CD1c-positive myeloid dendritic cell (primary cell): ENCODE measurements around the gene ERC1.

ENCODE experiments used
- DNase-seq: peaks from one replicate; pipeline ENCODE4 v3.0.0-alpha.2; 2016; ENCODE audit errors: extremely low spot score

The ERC1 gene

DNA sequence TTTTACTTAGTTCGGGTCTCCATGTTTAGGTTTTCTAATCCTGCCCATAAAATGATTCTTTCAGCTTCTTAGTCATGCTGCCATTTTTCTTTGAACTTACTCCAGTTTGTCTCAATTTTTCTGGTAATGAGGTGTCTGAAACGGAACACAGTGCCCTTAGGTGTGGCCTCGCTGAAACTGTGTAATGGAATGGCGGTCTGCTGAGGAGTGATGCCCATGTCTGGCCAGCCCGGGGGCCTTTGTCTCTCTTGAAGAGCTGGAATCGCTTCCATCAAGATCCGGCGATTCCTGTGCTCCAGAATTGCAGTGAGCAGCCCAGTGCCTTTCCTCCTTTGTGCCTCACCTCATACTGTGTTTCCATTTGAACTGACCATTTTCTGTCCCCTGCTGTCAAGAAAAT, 490.9 kb downstream of the ERC1 start:
- no peak for DNase-seq

DNA sequence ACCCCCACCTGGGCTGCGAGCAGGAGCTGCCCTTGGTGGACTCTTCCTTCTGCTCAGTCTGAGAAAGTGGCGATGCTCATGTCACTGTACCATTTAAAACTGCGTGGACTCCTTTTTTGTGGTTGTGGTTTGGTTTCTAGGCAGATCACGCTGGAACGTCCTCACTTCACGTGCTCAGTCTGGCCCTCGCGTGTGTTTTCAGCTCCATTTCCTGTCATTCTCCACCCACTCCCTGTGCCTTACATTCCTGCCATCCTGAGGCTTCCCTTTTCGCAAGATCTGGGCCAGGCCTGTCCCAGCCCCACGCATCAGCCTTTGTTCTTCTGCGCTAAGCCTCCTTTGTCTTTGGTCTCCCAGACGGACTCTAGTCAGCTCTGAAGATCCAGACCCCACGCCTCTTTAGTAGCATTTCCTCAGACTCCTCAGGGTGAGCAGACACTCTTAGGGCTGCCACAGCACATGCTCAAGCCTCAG, 497.9 kb downstream of the ERC1 start:
- DNase-seq = peak; percentile 41

DNA sequence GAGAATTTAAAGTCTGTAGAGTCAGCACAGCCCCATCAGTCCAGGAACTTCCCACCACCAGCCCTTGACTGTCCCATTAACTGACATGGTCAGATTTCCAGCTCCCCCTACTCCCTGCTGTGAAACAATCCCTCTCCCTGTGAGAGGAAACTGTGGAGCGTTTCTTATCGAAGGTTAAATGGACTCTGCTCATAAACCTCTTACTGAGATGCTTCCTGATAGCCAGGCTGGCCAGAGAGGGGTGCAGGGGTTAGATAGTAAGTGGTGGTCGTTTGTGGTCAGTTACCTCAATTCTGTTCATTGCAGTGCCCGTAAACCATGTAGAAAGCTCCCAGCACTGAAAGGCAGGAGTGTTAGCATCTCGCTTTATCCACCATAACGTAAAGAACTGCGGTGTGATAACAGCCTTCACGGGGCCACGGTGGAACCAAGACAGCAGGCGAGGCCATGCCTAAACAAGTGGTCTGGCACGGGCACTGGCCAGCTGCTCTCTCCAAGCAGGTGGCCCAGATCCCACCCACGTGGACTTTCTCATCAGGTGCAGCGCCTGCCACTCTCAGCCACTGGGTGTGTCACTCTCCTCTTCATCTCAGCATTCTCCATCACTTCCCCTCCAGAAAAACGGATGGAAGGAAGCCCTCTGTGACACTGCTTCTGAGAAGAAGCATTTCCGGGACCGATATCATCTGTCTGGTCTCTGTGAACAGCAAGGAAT, 501.1 kb downstream of the ERC1 start:
- DNase-seq = no peak

DNA sequence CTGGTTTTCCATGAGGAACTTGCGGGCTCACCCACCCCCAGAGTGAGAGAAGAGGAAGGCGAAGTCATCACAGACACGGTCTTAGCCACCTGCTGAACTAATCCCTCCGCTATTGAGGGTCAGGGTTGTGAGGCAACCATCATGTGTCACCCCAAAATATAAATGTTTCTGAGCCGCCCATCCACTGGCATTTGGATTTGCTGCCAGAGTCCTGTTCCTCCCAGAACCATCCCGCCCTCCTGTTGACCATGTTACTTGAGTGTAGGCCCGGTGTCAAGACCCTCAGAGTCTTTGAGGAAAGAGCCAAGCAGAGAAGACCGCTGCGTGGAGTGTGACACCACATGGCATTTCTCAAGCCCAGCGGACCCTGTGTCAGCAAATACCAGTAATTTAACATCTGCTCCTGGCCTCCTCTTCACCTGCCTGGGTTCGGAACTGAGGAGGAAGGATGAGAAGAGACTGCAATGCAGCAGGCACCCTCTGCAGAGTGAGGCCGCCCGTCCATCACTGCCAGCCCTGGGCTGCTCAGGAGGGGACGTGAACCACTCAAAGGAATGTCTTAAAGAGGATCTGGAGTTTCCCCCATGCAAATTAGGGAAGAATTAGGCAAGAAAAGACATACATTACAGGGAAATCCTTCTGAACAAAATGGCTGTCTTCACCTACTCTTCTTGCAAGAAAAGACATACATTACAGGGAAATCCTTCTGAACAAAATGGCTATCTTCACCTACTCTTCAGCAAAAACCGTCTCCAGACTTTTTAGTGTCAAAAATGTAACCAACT, 502.9 kb downstream of the ERC1 start:
- DNase-seq = no peak

DNA sequence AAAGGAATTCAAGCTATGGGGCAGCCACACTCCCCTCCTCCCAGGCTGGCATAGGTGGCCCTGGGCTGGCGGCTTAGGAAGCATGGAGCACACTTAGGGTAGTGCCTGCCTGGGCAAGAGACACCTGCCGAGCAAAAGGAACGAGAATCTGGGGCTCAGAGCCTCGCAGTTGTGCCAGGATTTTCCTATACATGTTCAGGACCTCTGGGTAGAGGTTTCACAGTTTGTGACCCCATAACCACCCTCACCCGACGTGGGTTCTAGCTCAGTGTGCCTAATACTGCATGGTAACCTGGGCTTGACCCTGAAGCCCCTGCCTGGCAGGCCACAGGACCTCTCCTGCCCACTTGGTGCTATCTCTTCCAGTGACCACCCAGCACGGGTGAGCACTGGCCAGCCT, 503.8 kb downstream of the ERC1 start:
- DNase-seq = no peak

DNA sequence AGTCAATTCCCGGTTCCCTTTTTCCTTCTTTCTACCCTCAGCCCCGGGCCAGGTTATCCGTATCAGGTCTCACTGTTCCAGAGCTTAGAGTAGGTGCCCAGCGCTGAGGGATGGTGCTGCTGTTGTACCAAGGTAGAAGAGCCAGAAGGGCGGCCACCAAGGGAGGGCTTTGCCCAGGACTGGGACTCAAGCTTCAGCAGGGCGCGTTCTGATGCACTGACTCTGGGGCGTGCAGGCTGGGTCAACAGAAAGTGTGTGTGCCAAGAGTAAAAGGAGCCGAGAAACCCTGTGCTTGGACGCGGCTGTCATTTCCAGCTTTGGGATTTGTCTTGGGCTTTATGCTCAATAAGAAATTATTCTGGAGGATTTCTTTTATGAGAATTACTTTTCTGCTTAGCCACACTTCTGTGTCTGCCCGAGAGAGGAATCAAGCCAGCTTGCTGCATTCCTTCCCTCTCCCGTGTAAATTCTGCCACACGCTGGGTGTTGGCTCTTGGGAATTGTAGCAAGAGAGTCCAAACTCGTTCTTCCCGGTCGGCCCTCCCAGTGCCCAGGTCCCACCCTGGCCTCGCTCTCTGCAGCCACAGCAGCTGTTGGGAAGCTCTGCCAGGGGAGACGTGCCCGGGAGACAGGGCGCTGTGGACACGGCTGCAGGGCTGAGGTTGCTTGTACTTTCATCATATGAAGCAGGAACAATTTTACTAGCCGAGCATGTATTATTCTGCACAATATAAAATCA, 505.3 kb downstream of the ERC1 start:
- DNase-seq = no peak

DNA sequence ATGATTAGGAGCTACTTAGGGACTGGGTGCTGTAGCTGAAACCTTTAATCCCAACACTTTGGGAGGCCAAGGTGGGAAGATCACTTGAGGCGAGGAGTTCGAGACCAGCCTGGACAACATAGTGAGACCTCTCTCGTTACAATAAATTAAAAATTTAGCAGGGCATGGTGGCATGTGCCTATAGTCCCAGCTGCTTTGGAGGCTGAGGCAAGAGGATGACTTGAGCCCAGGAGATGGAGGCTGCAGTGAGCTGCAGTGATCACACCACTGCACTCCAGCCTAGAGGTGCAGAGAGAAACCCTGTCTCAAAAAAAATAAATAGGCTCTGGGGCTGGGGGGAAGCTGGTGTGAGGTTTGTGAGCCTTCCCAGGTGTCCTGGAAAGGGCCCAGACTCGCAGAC, 506.1 kb downstream of the ERC1 start:
- no peak for DNase-seq

DNA sequence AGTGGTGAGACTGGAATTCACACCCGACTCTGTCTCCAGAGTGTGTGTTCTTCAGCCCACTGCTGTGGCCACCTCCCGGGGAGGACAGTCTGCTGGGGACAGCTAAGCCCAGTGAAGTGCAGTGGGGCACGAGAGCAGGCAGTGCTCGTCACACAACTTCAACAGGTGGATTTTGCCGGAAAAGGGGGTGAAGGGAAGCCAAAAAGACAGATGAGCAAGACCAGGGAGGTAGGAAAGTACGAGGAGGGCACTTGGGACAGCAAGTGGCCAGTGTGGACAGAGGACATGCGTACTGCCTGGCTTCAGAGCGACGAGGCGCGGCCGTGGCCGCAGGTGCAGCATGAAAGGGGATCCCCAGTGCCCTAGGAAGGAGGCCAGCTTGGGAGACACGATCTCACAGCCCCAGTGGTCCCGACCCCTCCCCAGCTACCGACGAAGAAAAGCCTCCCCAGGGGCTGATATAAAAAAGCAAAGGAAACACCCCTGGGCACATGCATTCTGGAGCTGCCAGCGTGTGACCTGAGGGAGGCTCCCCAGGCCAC, 507.2 kb downstream of the ERC1 start:
- no peak for DNase-seq

DNA sequence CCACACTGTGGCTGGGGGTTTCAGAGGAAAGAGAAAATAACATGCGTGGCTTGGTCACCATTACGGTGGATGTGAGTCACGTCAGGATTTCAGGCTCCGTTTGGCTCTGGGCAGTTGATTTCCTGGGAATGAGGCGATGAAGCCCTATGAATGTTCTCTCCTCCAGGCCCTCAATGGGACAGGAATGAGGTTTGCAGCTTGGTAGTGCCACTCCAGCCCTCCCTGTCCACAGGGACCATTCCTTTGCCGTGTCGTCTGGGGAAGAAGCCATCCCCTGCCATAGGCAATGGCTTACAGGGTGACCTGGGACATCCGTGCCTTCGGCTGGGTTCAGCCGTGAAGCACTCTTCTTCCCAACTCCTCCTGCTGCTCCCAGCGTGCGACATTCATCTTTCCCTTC, 508.3 kb downstream of the ERC1 start:
- no peak for DNase-seq

DNA sequence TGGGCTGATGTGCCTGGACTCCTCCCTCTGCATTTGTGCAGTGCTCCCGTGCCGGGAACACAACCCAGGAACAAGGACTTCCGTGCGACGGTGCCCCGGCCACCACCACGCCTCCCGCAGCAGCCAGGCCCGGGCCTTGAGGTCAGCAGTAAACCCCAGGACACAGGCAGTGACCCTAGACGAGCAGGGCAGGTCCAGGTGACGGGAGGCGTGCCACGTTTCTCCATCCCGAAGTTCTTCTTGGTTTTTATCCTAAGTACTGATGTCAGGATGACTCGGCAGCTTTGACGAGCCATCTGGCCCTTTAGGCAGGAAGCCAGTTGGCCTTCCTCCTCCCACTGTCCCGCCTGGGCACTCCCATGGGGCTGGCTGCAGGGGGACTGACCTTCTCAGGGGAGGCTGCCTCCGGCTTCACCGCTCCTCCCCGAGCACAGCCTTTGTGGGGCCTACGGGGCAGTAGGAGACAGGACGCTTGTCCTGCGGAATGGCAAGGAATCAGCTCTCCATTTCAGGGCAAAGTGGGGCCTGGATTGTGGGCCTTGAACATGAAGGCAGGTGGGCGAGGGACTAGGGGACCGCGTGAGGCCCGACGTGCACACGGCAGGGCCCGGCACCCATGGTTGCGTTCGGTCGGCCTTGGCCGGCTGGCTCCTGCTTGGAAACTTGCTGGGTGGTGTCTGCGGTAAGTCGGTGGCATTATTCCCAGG, 509.2 kb downstream of the ERC1 start:
- DNase-seq = no peak

DNA sequence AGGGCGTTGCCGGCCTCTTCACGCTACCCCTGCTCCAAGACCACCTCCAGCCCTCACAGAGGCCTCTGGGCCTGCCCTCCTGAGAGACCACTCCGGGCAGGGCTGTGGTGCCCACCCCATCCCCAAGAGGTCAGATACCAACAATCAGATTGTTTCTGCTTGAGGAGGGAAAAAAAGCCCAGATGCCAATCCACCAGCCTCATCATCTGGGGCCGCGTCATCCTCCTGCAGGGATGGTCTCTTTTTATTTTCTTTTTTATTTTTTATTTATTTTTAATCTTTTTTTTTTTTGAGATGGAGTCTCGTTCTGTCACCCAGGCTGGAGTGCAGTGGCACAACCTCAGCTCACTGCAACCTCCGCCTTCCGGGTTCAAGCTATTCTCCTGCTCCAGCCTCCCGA, 510.0 kb downstream of the ERC1 start:
- no peak for DNase-seq

DNA sequence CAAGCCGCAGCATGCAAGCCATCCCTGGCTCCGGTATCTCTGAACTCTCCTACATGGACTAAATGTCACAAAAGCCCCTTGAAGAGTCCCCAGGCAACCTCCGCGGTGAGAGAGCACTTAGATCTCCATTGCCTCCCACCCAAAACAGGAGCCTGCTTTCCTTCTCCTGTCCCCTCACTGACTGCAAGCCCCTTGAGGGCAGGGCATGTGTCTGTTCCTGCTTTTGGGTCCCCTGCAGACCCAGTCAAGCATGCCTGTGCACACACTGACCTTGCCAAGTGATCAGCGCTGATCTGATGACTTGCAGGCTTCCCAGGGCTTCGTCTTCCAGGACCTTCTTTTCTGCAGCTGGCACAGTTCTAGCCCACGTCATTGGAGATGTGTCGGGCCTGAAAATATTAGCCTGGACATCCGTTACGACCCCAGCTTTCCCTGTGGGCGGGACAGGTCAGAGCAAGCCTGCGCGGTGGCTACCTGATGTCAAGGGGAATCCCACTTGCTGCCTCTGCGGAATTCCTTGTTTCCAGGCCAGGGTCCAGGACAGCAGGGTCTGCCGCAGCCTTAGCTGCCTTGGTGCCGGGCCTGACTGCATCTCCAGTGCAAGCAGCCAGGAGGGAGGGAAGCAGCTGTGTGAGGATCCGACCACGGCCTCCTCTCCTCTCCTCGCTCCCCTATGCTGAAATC, 510.8 kb downstream of the ERC1 start:
- no peak for DNase-seq

DNA sequence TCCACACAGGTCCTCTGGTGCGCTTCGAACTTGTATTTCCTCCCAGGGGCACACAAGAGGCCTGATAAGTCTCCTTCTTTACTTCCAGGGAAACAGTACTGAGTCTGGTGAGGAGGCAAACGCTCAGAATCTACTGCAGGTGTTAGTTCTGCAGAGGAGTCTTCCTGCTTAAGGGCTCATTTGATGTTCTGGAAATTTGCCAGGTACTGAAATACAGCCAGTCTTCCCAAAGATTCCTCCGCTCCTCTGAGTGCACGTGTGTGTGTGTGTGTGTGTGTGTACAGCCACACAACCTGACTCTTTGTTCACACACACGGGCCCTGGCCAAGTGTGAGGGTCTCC, 511.3 kb downstream of the ERC1 start:
- DNase-seq = no peak

DNA sequence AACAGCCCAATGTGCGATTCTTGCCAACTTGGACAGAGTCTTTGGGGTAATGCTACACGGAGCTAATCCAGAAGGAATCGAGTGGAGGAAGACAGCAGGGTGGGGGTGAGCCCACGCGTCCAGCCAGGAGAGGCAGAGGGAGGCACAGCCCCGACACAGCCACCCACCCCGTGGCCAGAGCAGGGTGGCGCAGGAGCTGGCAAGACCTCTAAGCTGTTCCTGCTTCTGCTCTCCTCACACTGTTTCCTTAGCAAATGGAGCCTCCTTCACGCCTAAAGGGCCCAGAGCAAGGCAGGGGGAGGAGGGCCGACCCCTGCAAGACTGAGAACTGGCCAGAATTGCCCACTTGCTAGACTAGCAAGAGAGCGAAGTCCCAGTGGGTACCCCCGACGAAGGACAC, 511.8 kb downstream of the ERC1 start:
- no peak for DNase-seq

DNA sequence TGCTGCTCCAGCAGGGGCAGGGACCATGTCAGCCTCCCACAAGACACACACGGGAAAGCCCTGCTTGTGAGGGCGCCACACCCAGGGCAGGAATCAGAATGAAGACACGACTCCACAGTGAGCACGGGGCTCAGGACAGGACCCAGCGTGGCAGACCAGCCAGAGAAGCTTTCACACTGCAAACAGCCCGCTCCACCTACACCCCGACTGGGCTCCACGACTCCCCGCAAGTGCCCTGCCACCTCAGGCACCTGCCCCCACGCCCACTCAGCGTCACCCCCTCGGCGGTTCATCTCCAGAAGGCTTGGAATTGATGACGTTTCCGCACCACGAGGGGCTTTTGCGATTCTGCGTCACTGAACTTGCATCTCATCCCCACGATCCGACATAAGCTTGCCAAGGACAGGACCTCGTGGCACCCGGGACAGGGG, 512.3 kb downstream of the ERC1 start:
- DNase-seq = no peak

DNA sequence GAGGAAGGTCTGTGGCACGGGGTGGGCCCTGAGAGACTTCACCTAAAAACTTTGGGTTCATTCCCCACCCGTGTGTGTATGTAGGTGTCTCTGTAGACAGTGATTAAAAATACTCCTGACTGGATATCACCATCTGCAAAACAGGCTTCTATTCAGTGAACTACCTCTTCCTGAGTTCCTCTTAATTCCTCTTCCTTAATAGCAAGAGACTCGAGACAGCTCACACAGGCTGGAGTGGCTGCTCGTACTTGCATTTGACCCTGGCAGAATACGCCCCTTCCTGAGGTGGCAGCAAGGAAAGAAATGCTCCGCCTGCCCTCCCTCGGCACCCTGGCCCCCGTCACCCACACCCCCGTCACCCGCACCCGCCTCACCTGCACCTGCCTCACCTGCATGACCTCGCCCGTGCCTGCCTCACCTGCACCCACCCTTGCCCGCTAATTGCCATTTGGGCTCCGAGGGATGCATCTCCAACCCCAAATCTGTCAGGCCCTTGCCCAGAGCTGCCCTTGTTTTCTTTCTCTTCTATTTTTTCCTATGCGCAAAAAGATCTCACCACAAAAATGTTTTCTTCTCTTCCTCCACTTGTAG, 513.4 kb downstream of the ERC1 start:
- peak; percentile 50 for DNase-seq

DNA sequence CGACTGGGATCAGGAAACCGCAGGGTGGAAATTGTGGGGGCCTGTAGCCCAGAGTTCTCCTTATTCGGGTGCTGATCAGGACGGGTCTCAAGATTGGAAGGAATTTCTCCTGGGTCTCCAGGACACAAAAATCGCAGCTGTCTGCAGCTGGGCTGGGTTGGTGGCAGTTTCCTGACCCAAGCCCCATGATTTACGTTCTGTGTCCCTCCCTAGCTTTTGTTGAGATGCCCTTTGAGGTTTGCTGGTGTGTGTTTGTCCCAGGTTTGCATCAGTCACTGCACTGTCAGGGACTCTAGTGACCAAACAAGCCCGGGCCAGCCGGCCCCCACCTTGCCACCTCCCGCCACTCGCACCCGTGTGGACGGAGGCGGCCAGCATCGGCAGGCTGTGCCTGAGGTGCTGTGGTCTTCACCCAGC, 513.9 kb downstream of the ERC1 start:
- DNase-seq = no peak

DNA sequence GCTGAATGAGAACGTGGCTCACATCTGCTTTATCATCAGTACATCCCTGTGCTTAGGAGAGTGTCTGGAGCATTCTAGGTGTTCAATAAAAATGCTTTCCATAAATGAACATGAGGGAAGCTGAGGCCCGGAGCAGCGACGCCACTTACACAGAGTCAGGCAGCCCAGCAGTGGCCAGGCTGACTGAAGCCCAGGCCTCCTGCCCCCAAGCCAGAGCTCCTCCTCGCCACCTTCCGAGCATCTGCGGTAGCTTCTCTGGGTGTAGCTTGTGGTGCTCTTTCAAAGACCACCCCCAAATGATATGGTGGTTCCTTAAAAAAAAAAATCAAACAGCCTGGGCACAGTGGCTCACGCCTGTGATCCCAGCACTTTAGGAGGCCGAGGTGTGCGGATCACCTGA, 514.6 kb downstream of the ERC1 start:
- no peak for DNase-seq

DNA sequence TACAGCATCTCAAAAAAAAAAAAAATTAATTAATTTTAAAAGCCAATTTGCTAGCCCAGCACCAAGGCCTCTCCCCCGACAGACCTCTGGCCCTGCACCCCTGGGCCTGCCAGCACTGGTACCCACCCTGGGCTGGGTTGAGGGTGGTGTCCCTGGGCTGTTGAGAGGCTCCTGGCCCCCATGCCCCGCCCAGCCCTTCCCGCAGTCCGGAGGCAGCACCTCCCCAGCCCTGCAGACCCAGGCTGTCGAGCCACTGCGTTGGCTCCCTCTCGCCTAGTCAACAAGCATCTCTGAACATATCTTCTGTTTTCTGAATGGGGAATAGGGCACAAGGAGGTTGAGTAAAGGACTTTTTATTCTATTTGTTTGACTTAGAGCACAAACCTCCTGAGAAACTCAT, 516.3 kb downstream of the ERC1 start:
- DNase-seq = no peak

DNA sequence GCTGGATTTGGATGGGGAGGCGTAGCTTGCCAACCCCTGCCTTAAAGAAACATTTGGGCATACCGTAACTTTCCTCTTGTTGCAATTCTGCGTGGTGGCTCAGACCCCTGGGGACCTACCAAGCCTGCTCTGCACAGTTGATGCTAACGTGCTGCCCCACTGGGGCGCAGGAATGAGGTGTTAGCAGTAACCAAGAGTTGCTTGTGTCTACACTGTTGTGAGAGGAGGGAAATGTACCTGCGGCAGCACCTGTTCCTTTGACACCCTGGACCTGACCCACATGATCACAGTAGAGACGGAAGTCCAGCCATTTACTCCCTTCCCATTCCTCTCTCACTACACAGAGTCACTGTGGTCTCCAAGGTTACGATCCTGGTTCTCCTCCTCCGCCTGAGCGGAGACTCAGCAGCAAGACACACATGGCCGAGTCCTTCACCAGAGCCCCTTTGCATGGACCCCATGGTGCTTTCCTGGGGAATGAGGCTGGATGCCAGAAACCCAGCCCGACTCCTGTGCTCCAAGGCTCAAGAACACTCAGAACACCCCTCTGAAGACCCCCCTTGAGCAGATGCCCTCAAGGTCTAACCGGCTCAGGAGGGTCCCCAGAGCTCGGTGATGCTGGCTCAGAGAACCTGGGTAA, 518.5 kb downstream of the ERC1 start:
- no peak for DNase-seq
